A204.1 (cell line): ENCODE measurements around the gene RAP1GDS1.
"Not testable (repeated sequence)": the region's sequence is repeated elsewhere in the genome, so short reads cannot be mapped to it uniquely, and the experiment has no call there.

Source experiments
- FAIRE-seq: peaks from 2 replicates; lab custom pipeline; 2012; peaks lifted over from hg19 to GRCh38; lab: Jason Lieb, UNC

RAP1GDS1 gene

GRCh38 chr4:98289375-98289774 lies 28.2 kb downstream of the RAP1GDS1 start:
- FAIRE-seq: no peak

- no peak for FAIRE-seq
These were observed 29.3 kb downstream of the RAP1GDS1 start for GRCh38 chr4:98290511-98290910.

GRCh38 chr4:98293104-98293887 lies 32.1 kb downstream of the RAP1GDS1 start:
- peak; percentile 48 for FAIRE-seq

GRCh38 chr4:98298022-98298421 lies 36.8 kb downstream of the RAP1GDS1 start:
- FAIRE-seq: no peak

- FAIRE-seq: no peak
These were observed 39.5 kb downstream of the RAP1GDS1 start for GRCh38 chr4:98300706-98301105.

- FAIRE-seq: no peak
These were observed 44.4 kb downstream of the RAP1GDS1 start for GRCh38 chr4:98305576-98305975.

GRCh38 chr4:98310867-98311266 lies 49.7 kb downstream of the RAP1GDS1 start:
- no peak for FAIRE-seq

GRCh38 chr4:98311656-98312055 lies 50.5 kb downstream of the RAP1GDS1 start:
- no peak for FAIRE-seq

GRCh38 chr4:98314791-98315565 lies 53.8 kb downstream of the RAP1GDS1 start:
- no peak for FAIRE-seq

- FAIRE-seq: no peak
These were observed 57.3 kb downstream of the RAP1GDS1 start for GRCh38 chr4:98318521-98318920.

GRCh38 chr4:98319021-98319420 lies 57.8 kb downstream of the RAP1GDS1 start:
- no peak for FAIRE-seq

- FAIRE-seq: no peak
These were observed 65.0 kb downstream of the RAP1GDS1 start for GRCh38 chr4:98326168-98326567.

GRCh38 chr4:98327694-98328093 lies 66.5 kb downstream of the RAP1GDS1 start:
- no peak for FAIRE-seq

GRCh38 chr4:98329879-98330640 lies 68.9 kb downstream of the RAP1GDS1 start:
- not testable (repeated sequence) for FAIRE-seq

- no peak for FAIRE-seq
These were observed 70.8 kb downstream of the RAP1GDS1 start for GRCh38 chr4:98332017-98332416.

- no peak for FAIRE-seq
These were observed 73.3 kb downstream of the RAP1GDS1 start for GRCh38 chr4:98334461-98334860.

- FAIRE-seq: peak; percentile 43
These were observed 77.7 kb downstream of the RAP1GDS1 start for GRCh38 chr4:98338761-98339438.

GRCh38 chr4:98341309-98341708 lies 80.1 kb downstream of the RAP1GDS1 start:
- no peak for FAIRE-seq

GRCh38 chr4:98343626-98344025 lies 82.4 kb downstream of the RAP1GDS1 start:
- FAIRE-seq: no peak

- FAIRE-seq: no peak
These were observed 84.7 kb downstream of the RAP1GDS1 start for GRCh38 chr4:98345838-98346237.

- FAIRE-seq: no peak
These were observed 91.2 kb downstream of the RAP1GDS1 start for GRCh38 chr4:98352396-98352795.

GRCh38 chr4:98352940-98353339 lies 91.8 kb downstream of the RAP1GDS1 start:
- FAIRE-seq: no peak
